ENCODE results near the gene MFRP.

Gene MFRP

GRCh38 chr11:119375337-119376196 lies 29.1 kb upstream of the MFRP start (continued):
- TF ChIP-seq GLI2 (tag by site-specific recombination; IDR thresholded peaks at IDR 0.05; ENCODE audit: borderline replicate concordance, low read depth), result no peak
- TF ChIP-seq, protein P1, sequence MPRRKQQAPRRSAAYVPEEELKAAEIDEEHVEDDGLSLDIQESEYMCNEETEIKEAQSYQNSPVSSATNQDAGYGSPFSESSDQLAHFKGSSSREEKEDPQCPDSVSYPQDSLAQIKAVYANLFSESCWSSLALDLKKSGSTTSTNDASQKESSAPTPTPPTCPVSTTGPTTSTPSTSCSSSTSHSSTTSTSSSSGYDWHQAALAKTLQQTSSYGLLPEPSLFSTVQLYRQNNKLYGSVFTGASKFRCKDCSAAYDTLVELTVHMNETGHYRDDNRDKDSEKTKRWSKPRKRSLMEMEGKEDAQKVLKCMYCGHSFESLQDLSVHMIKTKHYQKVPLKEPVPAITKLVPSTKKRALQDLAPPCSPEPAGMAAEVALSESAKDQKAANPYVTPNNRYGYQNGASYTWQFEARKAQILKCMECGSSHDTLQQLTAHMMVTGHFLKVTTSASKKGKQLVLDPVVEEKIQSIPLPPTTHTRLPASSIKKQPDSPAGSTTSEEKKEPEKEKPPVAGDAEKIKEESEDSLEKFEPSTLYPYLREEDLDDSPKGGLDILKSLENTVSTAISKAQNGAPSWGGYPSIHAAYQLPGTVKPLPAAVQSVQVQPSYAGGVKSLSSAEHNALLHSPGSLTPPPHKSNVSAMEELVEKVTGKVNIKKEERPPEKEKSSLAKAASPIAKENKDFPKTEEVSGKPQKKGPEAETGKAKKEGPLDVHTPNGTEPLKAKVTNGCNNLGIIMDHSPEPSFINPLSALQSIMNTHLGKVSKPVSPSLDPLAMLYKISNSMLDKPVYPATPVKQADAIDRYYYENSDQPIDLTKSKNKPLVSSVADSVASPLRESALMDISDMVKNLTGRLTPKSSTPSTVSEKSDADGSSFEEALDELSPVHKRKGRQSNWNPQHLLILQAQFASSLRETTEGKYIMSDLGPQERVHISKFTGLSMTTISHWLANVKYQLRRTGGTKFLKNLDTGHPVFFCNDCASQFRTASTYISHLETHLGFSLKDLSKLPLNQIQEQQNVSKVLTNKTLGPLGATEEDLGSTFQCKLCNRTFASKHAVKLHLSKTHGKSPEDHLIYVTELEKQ (tag by site-specific recombination; IDR thresholded peaks at IDR 0.05; ENCODE audit: borderline replicate concordance), result no peak
- no peak for TF ChIP-seq ZBTB44 (tag by site-specific recombination; IDR thresholded peaks at IDR 0.05)
- TF ChIP-seq ZNF76 (tag by site-specific recombination; IDR thresholded peaks at IDR 0.05; ENCODE audit: borderline replicate concordance, low read depth), result no peak
- TF ChIP-seq, protein P2, sequence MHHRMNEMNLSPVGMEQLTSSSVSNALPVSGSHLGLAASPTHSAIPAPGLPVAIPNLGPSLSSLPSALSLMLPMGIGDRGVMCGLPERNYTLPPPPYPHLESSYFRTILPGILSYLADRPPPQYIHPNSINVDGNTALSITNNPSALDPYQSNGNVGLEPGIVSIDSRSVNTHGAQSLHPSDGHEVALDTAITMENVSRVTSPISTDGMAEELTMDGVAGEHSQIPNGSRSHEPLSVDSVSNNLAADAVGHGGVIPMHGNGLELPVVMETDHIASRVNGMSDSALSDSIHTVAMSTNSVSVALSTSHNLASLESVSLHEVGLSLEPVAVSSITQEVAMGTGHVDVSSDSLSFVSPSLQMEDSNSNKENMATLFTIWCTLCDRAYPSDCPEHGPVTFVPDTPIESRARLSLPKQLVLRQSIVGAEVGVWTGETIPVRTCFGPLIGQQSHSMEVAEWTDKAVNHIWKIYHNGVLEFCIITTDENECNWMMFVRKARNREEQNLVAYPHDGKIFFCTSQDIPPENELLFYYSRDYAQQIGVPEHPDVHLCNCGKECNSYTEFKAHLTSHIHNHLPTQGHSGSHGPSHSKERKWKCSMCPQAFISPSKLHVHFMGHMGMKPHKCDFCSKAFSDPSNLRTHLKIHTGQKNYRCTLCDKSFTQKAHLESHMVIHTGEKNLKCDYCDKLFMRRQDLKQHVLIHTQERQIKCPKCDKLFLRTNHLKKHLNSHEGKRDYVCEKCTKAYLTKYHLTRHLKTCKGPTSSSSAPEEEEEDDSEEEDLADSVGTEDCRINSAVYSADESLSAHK (tag by site-specific recombination; IDR thresholded peaks at IDR 0.05), result no peak
- no peak for TF ChIP-seq ZIC2 (tag by site-specific recombination; IDR thresholded peaks at IDR 0.05)
- TF ChIP-seq ZFHX2 (tag by site-specific recombination; conservative IDR thresholded peaks at IDR 0.05), result peak; percentile 21; the same call in 1 of the 2 replicates
- TF ChIP-seq ZNF747 (tag by site-specific recombination; IDR thresholded peaks at IDR 0.05), result no peak
- TF ChIP-seq ZNF398 (tag by site-specific recombination; IDR thresholded peaks at IDR 0.05), result no peak
- TF ChIP-seq ZNF23 (tag by site-specific recombination; IDR thresholded peaks at IDR 0.05; ENCODE audit: borderline replicate concordance), result no peak

DNA sequence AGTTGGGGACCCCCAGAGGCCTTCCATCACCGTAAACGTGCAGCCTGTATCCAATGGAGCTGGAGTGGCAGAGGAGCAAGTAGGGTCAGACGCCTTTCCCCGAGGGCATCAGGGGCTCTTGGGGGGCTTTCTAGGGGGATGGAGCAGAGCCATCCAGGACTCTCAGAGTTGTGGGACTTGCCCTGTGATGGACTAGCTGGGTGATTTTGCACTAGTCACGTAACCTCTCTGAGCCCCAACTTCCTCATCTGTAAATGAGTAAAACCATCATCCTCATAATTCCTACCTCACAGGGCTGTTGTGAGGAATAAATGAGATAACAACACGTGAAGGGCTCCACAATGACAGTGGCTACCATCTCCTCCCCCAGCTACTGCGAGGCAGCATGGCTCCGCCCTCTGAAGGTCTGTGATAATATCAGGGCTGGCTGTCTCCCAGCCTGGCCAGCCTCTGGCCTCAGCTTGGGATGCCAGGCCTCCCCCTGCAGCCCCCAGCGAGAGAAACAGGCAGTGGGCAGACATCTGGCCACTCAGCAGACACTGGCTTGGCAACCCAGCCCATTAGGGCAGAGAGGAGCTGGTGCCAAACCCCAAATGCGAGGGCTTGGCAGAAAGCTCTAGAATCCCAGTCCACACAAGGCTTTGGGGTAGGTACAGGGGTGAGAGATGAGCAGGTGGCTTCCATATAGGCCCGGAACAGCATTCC lies 28.3 kb upstream of the MFRP start:
- POLR2A ChIA-PET, result interaction anchor here (0.8 to 2.5 kb wide), 7 partner anchors 13 to 268 kb away, joined by 3 to 16 read pairs (median 7); partner anchors contain the start of genes C2CD2L and MCAM
- no peak overlapping the region for H3K27ac ChIP-seq (ENCODE audit: extremely low read depth, low read depth, low read length)
- peaks cover 2% of the 10 kb centered on the region; the same call in 1 of the 2 replicates for H3K4me1 ChIP-seq (ENCODE audit: control insufficient read depth, insufficient read depth, low read length)
- TF ChIP-seq ZNF416 (tag by site-specific recombination; IDR thresholded peaks at IDR 0.05), result no peak
- TF ChIP-seq YY1 (tag by site-specific recombination; IDR thresholded peaks at IDR 0.05), result no peak
- TF ChIP-seq KLF16 (tag by site-specific recombination; IDR thresholded peaks at IDR 0.05), result no peak
- no peak for TF ChIP-seq ZNF266 (tag by site-specific recombination; IDR thresholded peaks at IDR 0.05; ENCODE audit: low read depth)
- no peak for TF ChIP-seq ZNF433 (tag by site-specific recombination; IDR thresholded peaks at IDR 0.05; ENCODE audit: low read depth)
- no peak for TF ChIP-seq ZFP3 (tag by site-specific recombination; IDR thresholded peaks at IDR 0.05; ENCODE audit: low read depth)
- TF ChIP-seq ZNF660 (tag by site-specific recombination; IDR thresholded peaks at IDR 0.05), result no peak
- no peak for TF ChIP-seq KLF8 (tag by site-specific recombination; IDR thresholded peaks at IDR 0.05)
- no peak for TF ChIP-seq ZNF843 (tag by site-specific recombination; IDR thresholded peaks at IDR 0.05)
- TF ChIP-seq ZNF792 (tag by site-specific recombination; IDR thresholded peaks at IDR 0.05), result no peak
- no peak for TF ChIP-seq ZBTB17 (tag by site-specific recombination; IDR thresholded peaks at IDR 0.05)
- no peak for TF ChIP-seq TCF7L2 (IDR thresholded peaks at IDR 0.05; ENCODE audit: borderline replicate concordance, low read depth, low read length)
- no peak for TF ChIP-seq ZNF146 (tag by site-specific recombination; IDR thresholded peaks at IDR 0.05)
- no peak for TF ChIP-seq GLIS2 (tag by site-specific recombination; IDR thresholded peaks at IDR 0.05)
- no peak for TF ChIP-seq ZNF585B (tag by site-specific recombination; IDR thresholded peaks at IDR 0.05)
- CTCF ChIA-PET, result interaction anchor here (0.5 to 13.7 kb wide), 36 partner anchors 9 to 506 kb away, joined by 3 to 160 read pairs (median 4); partner anchors contain the start of genes C1QTNF5, CBL, CENATAC and RNF26
- no peaks in the 10 kb centered on the region for H3K36me3 ChIP-seq (ENCODE audit: control insufficient read depth in 2 of 2, insufficient read depth in 1 of 2, low read length in 2 of 2)
- H3K9me3 ChIP-seq (ENCODE audit: control insufficient read depth, insufficient read depth, low read depth, low read length), result no peaks in the 10 kb centered on the region
- H3K4me3 ChIP-seq (ENCODE audit: low read depth, low read length), result no peak overlapping the region

All from HEK293 (cell line).